ENCODE results near the gene RPS6KB2.

The RPS6KB2 gene

DNA sequence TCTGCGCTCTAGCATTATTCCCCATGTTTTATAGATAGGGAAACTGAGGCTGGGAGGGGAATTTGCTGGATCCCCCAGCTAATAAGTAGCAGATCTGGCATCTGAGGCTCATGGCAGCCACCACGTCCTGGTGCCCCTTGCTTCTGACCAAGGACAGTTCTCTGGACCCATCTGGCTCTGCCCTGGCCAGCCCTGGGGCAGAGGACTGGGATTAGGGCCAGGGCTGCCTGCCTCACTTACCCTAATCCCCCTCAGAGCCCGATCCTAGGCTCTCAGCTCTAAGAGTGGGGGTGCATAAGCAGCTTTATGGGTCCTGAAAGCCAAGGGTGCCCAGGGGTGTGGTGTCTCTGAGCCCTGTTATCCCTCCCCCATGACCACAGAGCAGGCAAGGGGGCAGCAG is 26.8 kb downstream of the RPS6KB2 start, which contains the start of gene CABP4:
TSS of gene CABP4 (plus strand) at position 301 of the 400 bp plus-strand sequence. CDS start at position 371, 70 bp downstream.
- no peak within 1 kb of the TSS for H3K4me3 ChIP-seq
- TF ChIP-seq, protein P1, sequence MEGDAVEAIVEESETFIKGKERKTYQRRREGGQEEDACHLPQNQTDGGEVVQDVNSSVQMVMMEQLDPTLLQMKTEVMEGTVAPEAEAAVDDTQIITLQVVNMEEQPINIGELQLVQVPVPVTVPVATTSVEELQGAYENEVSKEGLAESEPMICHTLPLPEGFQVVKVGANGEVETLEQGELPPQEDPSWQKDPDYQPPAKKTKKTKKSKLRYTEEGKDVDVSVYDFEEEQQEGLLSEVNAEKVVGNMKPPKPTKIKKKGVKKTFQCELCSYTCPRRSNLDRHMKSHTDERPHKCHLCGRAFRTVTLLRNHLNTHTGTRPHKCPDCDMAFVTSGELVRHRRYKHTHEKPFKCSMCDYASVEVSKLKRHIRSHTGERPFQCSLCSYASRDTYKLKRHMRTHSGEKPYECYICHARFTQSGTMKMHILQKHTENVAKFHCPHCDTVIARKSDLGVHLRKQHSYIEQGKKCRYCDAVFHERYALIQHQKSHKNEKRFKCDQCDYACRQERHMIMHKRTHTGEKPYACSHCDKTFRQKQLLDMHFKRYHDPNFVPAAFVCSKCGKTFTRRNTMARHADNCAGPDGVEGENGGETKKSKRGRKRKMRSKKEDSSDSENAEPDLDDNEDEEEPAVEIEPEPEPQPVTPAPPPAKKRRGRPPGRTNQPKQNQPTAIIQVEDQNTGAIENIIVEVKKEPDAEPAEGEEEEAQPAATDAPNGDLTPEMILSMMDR (IDR thresholded peaks at IDR 0.05), result no peak

GRCh38 chr11:67456068-67456705 is 27.9 kb downstream of the RPS6KB2 start:
- intact Hi-C loops (cut with DNase I; ENCODE audit: low total_unique reads), result no loop called here
- H3K4me1 ChIP-seq, result no peaks in the 10 kb centered on the region
- peak in 1 of 2 donors; percentile 58 for DNase-seq
- no peaks in the 10 kb centered on the region for H3K9me3 ChIP-seq
- TF ChIP-seq, protein P1 (IDR thresholded peaks at IDR 0.05), result no peak
- no peaks in the 10 kb centered on the region for H3K36me3 ChIP-seq
- H3K4me3 ChIP-seq, result no peak overlapping the region
- H3K27me3 ChIP-seq, result no peaks in the 10 kb centered on the region
- H3K27ac ChIP-seq, result no peak overlapping the region

More for the DNA sequence above, 26.8 kb downstream of the RPS6KB2 start, which contains the start of gene CABP4:
- intact Hi-C loops (cut with DNase I; ENCODE audit: low total_unique reads), result no loop called here
- Histone ChIP-seq H3K9me3 (no peaks in the 10 kb centered on the region), H3K27me3 (no peaks in the 10 kb centered on the region), H3K27ac (no peak within 1 kb of the TSS), H3K36me3 (no peaks in the 10 kb centered on the region), H3K4me1 (no peaks in the 10 kb centered on the region)
- DNase-seq, result no peak

- Histone ChIP-seq H3K27me3 (no peaks in the 10 kb centered on the region), H3K27ac (no peak overlapping the region), H3K36me3 (no peaks in the 10 kb centered on the region), H3K4me1 (no peaks in the 10 kb centered on the region), H3K4me3 (no peak overlapping the region), H3K9me3 (no peaks in the 10 kb centered on the region)
- TF ChIP-seq, protein P1 (IDR thresholded peaks at IDR 0.05), result no peak
- no peak for DNase-seq
- intact Hi-C loops (cut with DNase I; ENCODE audit: low total_unique reads), result no loop called here
Observed at GRCh38 chr11:67457453-67457852, 29.2 kb downstream of the RPS6KB2 start.

DNA sequence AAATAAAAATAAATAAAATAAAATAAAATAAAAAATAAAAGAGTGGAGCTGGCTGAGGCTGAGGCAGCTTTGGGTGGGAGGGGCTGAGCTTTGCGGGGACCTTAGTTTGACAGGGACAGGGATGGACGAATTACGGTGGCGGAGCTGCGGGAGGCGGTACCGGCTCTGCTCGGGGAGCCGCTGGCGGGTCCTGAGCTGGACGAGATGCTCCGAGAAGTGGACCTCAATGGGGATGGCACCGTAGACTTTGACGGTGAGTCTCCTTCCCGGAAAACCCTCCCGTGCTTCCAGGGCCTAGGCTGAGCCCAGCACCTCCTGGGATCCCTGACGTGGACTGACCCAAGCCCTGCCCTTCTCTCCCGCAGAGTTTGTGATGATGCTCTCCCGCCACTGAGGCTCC is 30.0 kb downstream of the RPS6KB2 start:
- peak in 1 of 2 donors; percentile 54 for DNase-seq
- intact Hi-C loops (cut with DNase I; ENCODE audit: low total_unique reads), result no loop called here
- Histone ChIP-seq H3K36me3 (no peaks in the 10 kb centered on the region), H3K4me1 (peaks cover 0 to under 1% (median 0%) of the 10 kb centered on the region in 4 donors), H3K27me3 (no peaks in the 10 kb centered on the region), H3K9me3 (no peaks in the 10 kb centered on the region), H3K27ac (no peak overlapping the region), H3K4me3 (no peak overlapping the region)
- TF ChIP-seq, protein P1 (IDR thresholded peaks at IDR 0.05), result no peak

GRCh38 chr11:67463186-67463585 is 34.9 kb downstream of the RPS6KB2 start:
- peak overlapping the region; percentile 95 to 97 for H3K27ac ChIP-seq

More at GRCh38 chr11:67463186-67463585, 34.9 kb downstream of the RPS6KB2 start:
- intact Hi-C loops (cut with DNase I; ENCODE audit: low total_unique reads), result no loop called here
- peak in 1 of 2 donors; percentile 59 for DNase-seq
- Histone ChIP-seq H3K4me3 (no peak overlapping the region), H3K4me1 (peaks cover 0 to 41% (median 30%) of the 10 kb centered on the region in 4 donors), H3K9me3 (no peaks in the 10 kb centered on the region), H3K36me3 (no peaks in the 10 kb centered on the region), H3K27me3 (no peaks in the 10 kb centered on the region)
- TF ChIP-seq, protein P1 (IDR thresholded peaks at IDR 0.05), result no peak
